Measurements from ENCODE around the gene ABHD3.

DNA sequence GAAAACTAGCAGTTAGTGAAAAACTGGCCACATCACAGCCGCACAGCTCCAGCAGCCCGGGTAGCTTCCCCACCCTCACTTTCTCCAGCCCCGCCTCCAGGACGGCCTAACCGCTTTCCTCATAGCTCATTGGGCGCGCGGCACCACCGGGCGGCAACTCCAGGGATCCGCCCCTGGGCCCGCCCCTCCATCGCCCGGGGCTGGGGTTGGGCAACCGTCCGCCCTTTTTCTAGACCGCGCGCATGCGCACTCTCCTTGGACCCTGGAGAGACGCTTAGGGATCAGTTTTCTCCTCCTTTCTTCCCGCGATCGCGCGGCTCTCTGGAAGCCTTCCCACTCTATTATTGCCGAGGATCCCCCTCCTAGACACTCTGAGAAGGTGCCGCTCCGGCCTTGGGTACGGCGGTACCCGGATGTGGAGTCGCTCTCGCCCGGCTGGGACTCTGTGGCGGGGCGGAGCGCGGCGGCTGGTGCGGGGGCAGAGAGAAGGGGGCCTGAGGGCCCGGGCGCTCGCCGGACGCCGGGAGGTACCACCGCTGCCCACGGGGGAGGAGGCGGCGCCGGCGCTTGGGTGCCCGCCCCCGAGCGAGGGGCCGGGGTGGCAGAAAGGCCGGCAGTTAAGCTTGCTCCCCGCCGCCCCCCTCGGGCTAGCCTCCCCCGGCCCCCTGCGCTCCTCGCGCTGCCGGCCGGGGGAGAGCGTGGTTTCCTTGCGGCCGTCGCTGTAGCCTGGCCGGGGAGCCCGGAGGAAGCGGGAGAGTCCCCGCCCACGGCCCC, 36.2 kb upstream of the ABHD3 start, which contains the start of gene MIB1:
- TF ChIP-seq, protein P1, sequence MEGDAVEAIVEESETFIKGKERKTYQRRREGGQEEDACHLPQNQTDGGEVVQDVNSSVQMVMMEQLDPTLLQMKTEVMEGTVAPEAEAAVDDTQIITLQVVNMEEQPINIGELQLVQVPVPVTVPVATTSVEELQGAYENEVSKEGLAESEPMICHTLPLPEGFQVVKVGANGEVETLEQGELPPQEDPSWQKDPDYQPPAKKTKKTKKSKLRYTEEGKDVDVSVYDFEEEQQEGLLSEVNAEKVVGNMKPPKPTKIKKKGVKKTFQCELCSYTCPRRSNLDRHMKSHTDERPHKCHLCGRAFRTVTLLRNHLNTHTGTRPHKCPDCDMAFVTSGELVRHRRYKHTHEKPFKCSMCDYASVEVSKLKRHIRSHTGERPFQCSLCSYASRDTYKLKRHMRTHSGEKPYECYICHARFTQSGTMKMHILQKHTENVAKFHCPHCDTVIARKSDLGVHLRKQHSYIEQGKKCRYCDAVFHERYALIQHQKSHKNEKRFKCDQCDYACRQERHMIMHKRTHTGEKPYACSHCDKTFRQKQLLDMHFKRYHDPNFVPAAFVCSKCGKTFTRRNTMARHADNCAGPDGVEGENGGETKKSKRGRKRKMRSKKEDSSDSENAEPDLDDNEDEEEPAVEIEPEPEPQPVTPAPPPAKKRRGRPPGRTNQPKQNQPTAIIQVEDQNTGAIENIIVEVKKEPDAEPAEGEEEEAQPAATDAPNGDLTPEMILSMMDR (IDR thresholded peaks at IDR 0.05): no peak
- no peak for TF ChIP-seq POLR2A (IDR thresholded peaks at IDR 0.05)

Measured in lower leg skin (tissue), 3 donors.